Karpas-422 (cell line): Measurements from ENCODE around the gene SYNGR3. TPM values are rescaled to one million over a fixed set of nuclear protein-coding genes. Genes with fewer than 3 reads are reported as not detected.

Source experiments
- DNase-seq: peaks from one replicate; pipeline ENCODE4 v3.0.0-alpha.2; 2015
- H2AFZ ChIP-seq: fragments of 200-600 bp; sonication (generic); 2 replicates; pipeline ENCODE4 v1.6.1; 2014; ENCODE audit warnings: antibody characterized with exemption, low read length, mixed read lengths
- H3K27ac ChIP-seq: fragments of 200-600 bp; sonication (generic); 2 replicates; pipeline ENCODE4 v1.5.1; 2014; ENCODE audit warnings: mild to moderate bottlenecking, low read length, moderate library complexity
- H3K27me3 ChIP-seq: fragments of 200-600 bp; sonication (generic); 2 replicates; pipeline ENCODE4 v1.6.1; 2014; ENCODE audit warnings: low read length, mixed read lengths
- H3K36me3 ChIP-seq: fragments of 200-600 bp; sonication (generic); 2 replicates; pipeline ENCODE4 v1.6.1; 2014; ENCODE audit warnings: low read length, mixed read lengths; ENCODE audit not compliant: insufficient read depth
- H3K4me1 ChIP-seq: fragments of 200-600 bp; sonication (generic); 2 replicates; pipeline ENCODE4 v1.6.1; 2014; ENCODE audit warnings: mild to moderate bottlenecking, low read length, mixed read lengths
- H3K4me2 ChIP-seq: fragments of 200-600 bp; sonication (generic); 2 replicates; pipeline ENCODE4 v1.6.1; 2014; ENCODE audit warnings: low read length, low read depth, mild to moderate bottlenecking; ENCODE audit not compliant: poor library complexity, severe bottlenecking
- H3K4me3 ChIP-seq: fragments of 200-600 bp; sonication (generic); 2 replicates; pipeline ENCODE4 v1.5.1; 2014; ENCODE audit warnings: mild to moderate bottlenecking, antibody characterized with exemption, low read length, mixed read lengths
- H3K79me2 ChIP-seq: fragments of 200-600 bp; sonication (generic); 2 replicates; pipeline ENCODE4 v1.6.1; 2014; ENCODE audit warnings: mild to moderate bottlenecking, low read length, mixed read lengths
- H3K9ac ChIP-seq: fragments of 200-600 bp; sonication (generic); 2 replicates; pipeline ENCODE4 v1.6.0; 2014; ENCODE audit warnings: low read length
- H3K9me2 ChIP-seq: fragments of 200-600 bp; sonication (generic), shearing (Covaris generic); replicated peaks from 2 replicates; pipeline ENCODE4 v1.6.0; 2014; ENCODE audit warnings: mild to moderate bottlenecking, low read length, moderate library complexity; ENCODE audit not compliant: insufficient read depth
- H3K9me3 ChIP-seq: fragments of 300-700, 200-600 bp; sonication (generic); 2 replicates; pipeline ENCODE4 v1.6.1; 2014; ENCODE audit warnings: low read length, mixed read lengths
- H4K20me1 ChIP-seq: fragments of 200-600 bp; sonication (generic); 2 replicates; pipeline ENCODE4 v1.6.1; 2014; ENCODE audit warnings: mild to moderate bottlenecking, antibody characterized with exemption, low read length, low read depth; ENCODE audit not compliant: insufficient read depth
- total RNA-seq: library from RNA; depleted of rRNA; stranded (reverse); fragments of >200 nt; shearing (Covaris generic); gene quantifications from 2 replicates; pipeline ENCODE4 v1.2.3, GENCODE V29; 2014; ENCODE audit warnings: low replicate concordance; rRNA removed

The SYNGR3 gene
- total RNA-seq, result 5.3 and 16.3 TPM in 2 replicates

GRCh38 chr16:1989209-1990100 is at the start of gene SYNGR3:
SYNGR3 (plus strand) TSS chr16:1989970; CDS start chr16:1990103, 133 bp downstream.
- Histone ChIP-seq H3K9ac (peak within 1 kb of the TSS; percentile 68), H2AFZ (peak within 1 kb of the TSS; percentile 67; the same call in 1 of the 2 replicates)

GRCh38 chr16:1940273-1941161 is 49.3 kb upstream of the SYNGR3 start:
- Histone ChIP-seq H3K27ac (no peak overlapping the region), H3K4me1 (peaks cover 21% of the 10 kb centered on the region), H3K4me2 (no peak overlapping the region), H4K20me1 (no peaks in the 10 kb centered on the region; the same call in 1 of the 2 replicates), H3K9me2 (no peaks in the 10 kb centered on the region), H3K27me3 (no peaks in the 10 kb centered on the region), H3K9ac (no peak overlapping the region), H3K36me3 (no peaks in the 10 kb centered on the region), H3K4me3 (no peak overlapping the region), H3K79me2 (no peaks in the 10 kb centered on the region), H2AFZ (no peak overlapping the region), H3K9me3 (no peaks in the 10 kb centered on the region)
- no peak for DNase-seq

More at GRCh38 chr16:1989209-1990100, at the start of gene SYNGR3:
- peaks cover 10% of the 10 kb centered on the region for H3K79me2 ChIP-seq
- no peak within 1 kb of the TSS for H3K27ac ChIP-seq
- H3K36me3 ChIP-seq, result no peaks in the 10 kb centered on the region
- no peaks in the 10 kb centered on the region for H4K20me1 ChIP-seq
- no peaks in the 10 kb centered on the region for H3K9me2 ChIP-seq
- no peaks in the 10 kb centered on the region for H3K27me3 ChIP-seq
- no peaks in the 10 kb centered on the region for H3K9me3 ChIP-seq
- DNase-seq, result peak; percentile 71
- peak within 1 kb of the TSS; percentile 74 for H3K4me3 ChIP-seq
- H3K4me1 ChIP-seq, result peaks cover 33% of the 10 kb centered on the region
- H3K4me2 ChIP-seq, result peak within 1 kb of the TSS; percentile 89

- Histone ChIP-seq H3K4me1 (peaks cover 21% of the 10 kb centered on the region), H3K27me3 (no peaks in the 10 kb centered on the region), H3K4me2 (peak overlapping the region; percentile 94), H3K9me2 (no peaks in the 10 kb centered on the region), H4K20me1 (no peaks in the 10 kb centered on the region; the same call in 1 of the 2 replicates), H3K4me3 (peak overlapping the region; percentile 96), H3K27ac (peak overlapping the region; percentile 58), H3K9me3 (no peaks in the 10 kb centered on the region), H3K79me2 (no peaks in the 10 kb centered on the region), H2AFZ (no peak overlapping the region), H3K9ac (peak overlapping the region; percentile 92), H3K36me3 (no peaks in the 10 kb centered on the region)
- DNase-seq, result no peak
These were observed 48.4 kb upstream of the SYNGR3 start for GRCh38 chr16:1941162-1942046.

GRCh38 chr16:1942047-1942809 is 47.5 kb upstream of the SYNGR3 start:
- Histone ChIP-seq H2AFZ (peak overlapping the region; percentile 98; the same call in 1 of the 2 replicates), H3K4me2 (peak overlapping the region; percentile 94), H3K27me3 (no peaks in the 10 kb centered on the region), H3K4me1 (peaks cover 21% of the 10 kb centered on the region), H3K36me3 (no peaks in the 10 kb centered on the region), H3K9ac (peak overlapping the region; percentile 92), H3K79me2 (no peaks in the 10 kb centered on the region), H3K27ac (peak overlapping the region; percentile 58), H4K20me1 (no peaks in the 10 kb centered on the region; the same call in 1 of the 2 replicates), H3K9me3 (no peaks in the 10 kb centered on the region), H3K9me2 (no peaks in the 10 kb centered on the region), H3K4me3 (peak overlapping the region; percentile 96)
- DNase-seq, result peak; percentile 83

GRCh38 chr16:1942810-1943726 is 46.7 kb upstream of the SYNGR3 start, which contains the start of gene MSRB1:
MSRB1 (minus strand) TSS chr16:1943199; CDS start chr16:1943156, 43 bp downstream.
- DNase-seq, result peak; percentile 100
- Histone ChIP-seq H3K9me3 (no peaks in the 10 kb centered on the region), H2AFZ (peak within 1 kb of the TSS; percentile 98), H3K4me2 (peak within 1 kb of the TSS; percentile 94), H3K36me3 (no peaks in the 10 kb centered on the region), H3K27ac (peak within 1 kb of the TSS; percentile 58), H3K27me3 (no peaks in the 10 kb centered on the region), H3K4me3 (peak within 1 kb of the TSS; percentile 96), H3K9ac (peak within 1 kb of the TSS; percentile 92), H4K20me1 (no peaks in the 10 kb centered on the region; the same call in 1 of the 2 replicates), H3K9me2 (no peaks in the 10 kb centered on the region), H3K4me1 (peaks cover 21% of the 10 kb centered on the region), H3K79me2 (no peaks in the 10 kb centered on the region)

- no peaks in the 10 kb centered on the region; the same call in 1 of the 2 replicates for H4K20me1 ChIP-seq
- H3K79me2 ChIP-seq, result no peaks in the 10 kb centered on the region
- H3K27ac ChIP-seq, result no peak overlapping the region
These were observed 45.1 kb upstream of the SYNGR3 start for GRCh38 chr16:1944612-1945199.

More at GRCh38 chr16:1944612-1945199, 45.1 kb upstream of the SYNGR3 start:
- H3K36me3 ChIP-seq, result no peaks in the 10 kb centered on the region
- H3K4me2 ChIP-seq, result no peak overlapping the region
- H3K27me3 ChIP-seq, result no peaks in the 10 kb centered on the region
- no peak overlapping the region for H2AFZ ChIP-seq
- H3K4me1 ChIP-seq, result peaks cover 21% of the 10 kb centered on the region
- no peaks in the 10 kb centered on the region for H3K9me3 ChIP-seq
- no peak overlapping the region for H3K4me3 ChIP-seq
- no peak for DNase-seq
- no peak overlapping the region for H3K9ac ChIP-seq
- no peaks in the 10 kb centered on the region for H3K9me2 ChIP-seq
